GM15510 (cell line): ENCODE measurements around the gene RASGEF1B.

Source experiments
- POLR2A ChIP-seq: IDR thresholded peaks from 3 replicates; pipeline ENCODE4 v1.6.1; 2011; ENCODE audit warnings: borderline replicate concordance; ENCODE audit not compliant: insufficient read length; ENCODE audit errors: extremely low read depth

The RASGEF1B gene

DNA sequence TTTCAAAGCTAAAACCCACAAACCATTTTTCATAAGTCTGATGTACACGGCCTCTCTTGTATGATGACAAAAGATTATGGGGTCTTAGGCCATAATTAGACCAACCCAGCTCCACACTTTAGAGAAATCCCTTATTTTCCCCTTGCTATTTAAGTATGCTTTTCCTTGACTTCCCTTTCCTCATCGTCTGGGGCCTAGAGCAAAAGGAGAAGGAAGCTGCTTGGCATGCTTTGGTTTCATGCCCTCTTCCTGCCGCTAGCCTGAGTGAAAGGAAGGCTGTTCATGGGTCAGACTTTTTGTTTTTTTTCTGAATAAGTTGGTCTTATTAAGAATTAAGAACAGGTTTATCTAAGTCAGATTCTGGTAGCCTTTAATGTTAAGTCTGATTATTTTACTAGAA, 10.6 kb upstream of the RASGEF1B start:
- no peak for TF ChIP-seq POLR2A

DNA sequence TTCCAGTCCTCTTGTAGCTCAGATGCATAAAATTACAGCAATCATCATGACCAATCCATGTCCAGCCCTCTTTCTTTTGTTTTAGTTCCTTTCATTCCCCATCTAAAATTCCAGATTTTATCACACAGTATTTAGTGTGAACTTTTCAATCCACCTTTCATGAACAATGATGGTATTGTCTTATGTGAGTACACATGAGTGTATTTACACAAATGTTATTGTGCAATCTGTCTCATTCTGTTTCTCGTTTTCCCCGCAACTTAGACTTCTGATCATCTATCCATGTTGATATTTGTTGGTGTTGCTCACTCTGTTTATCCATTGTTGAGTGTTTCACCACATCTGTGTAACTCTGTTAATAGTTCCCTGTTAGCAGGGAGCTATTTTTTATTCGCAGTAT, 9.4 kb upstream of the RASGEF1B start:
- TF ChIP-seq POLR2A, result no peak

DNA sequence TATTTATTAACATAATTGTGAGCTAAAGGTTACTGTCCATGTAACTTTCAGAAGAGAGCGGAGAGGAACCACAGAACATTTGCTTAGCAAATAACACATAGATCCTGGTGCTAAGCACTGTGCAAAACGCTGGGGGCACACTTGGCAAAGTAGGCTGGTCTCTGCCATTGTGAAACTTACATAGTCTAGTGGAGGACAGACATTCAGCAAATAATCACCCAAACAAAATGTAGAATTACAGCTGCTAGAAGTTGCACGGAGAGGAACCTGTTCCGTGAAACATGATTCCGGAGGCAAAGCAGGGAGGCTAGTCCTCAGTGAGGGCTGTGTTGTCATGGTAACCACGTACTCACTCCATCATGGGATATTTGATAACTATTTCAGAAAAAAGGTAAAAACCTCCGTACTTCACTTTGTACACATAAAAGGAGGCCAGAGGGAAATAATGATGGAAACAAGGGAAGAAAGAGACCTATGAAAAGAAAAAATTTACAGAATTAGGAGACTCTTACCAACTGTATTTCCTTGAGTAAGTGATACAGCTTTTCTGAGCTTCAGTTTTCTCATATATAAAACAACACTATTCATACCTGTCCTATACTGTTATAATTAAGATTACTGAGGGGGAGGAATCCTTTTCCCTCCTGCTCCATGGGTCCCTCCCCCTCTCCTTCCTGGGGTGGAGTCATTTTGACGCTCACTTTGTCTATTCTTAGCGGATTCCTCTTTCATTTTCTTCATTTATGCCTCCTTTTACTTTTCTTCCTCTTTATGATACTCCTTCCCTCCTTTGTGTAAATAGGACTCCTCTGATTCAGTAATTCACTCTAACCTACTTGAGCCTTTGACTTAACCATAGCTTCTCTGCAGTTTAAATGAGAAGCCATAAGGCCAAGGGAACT, 825 bp upstream of the RASGEF1B start:
- no peak for TF ChIP-seq POLR2A

DNA sequence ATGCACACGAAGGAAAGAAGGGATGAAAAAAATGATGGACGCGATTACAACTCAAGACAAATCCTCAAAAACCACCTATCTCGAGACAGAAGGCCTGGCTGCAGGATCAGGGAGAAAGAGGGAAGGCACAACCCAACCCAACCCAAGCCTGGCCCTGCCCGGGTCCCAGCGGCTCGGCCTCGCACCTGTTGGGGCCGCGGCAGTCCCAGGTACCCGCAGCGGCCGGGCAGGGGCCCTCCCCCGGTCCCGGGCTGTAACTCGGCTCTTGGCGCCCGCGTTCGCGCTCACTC, 464 bp downstream of the RASGEF1B start:
- TF ChIP-seq POLR2A, result no peak

DNA sequence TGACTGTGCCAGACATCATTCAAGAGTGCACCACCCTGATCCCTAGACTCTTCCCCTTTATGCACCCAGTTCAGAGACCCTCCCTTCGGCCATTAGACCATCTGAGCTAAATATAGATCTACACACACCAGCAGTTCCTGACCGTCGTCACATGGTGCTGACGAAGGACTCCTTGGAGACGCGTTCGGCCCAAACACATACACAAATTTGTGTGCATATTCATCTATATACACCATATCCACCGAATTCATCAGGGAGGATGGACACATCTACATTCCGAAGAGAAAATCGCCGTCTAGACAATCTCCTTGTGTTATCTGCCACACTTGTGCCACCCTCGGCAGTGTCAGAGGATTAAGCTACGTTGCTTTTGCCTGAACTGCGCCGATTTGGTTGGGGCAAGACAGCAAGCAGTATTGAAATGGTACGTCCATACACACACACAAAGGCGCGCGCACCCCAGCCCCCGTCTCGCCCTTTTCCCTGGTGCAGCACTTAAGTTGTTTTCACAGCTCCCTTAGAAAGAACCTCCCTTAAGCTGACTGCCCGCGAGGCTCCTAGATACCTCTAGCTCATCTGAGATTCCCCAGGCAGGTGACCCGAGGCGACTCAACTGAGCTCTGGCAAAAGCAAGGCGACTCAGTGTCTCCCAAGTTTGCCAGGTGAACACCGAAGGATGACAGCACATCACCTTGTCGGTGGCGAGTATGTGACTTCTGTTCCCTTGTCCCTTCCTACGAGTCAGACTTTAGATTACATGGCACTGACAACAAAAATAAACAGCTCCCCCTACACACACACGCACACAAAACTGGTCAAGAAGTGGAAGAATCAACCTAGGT, 1.0 kb downstream of the RASGEF1B start:
- TF ChIP-seq POLR2A, result no peak

DNA sequence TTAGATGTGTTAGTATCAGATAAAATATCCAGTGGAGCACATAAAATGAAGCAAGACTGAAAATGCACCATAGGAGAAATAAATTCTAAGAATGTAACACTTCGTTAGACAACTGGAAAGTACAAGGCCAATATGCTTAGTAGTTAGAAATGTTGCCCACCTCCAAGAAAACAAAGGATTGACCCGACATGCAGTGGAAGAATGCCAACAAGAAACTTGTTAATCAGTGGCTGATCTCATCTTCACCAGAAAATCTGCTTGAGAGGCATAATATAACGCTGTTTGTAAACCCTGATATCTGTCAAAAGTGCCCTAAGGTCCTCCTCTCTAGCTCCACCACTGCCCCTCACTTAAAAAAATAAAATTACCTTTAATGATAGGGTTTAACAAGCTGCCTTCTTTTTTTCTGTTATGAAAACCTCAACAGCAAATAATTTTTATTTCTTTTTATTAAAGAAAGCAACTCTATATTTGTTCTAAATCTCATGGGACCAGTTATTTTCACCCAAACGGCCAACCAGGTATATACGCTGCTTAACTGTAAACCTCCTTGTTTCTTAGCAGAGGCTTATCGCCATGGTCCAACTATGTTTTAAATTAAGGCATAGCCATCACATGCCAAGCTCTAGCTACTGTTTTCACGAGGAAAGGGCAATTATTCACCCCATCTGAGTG, 1.8 kb downstream of the RASGEF1B start:
- no peak for TF ChIP-seq POLR2A

DNA sequence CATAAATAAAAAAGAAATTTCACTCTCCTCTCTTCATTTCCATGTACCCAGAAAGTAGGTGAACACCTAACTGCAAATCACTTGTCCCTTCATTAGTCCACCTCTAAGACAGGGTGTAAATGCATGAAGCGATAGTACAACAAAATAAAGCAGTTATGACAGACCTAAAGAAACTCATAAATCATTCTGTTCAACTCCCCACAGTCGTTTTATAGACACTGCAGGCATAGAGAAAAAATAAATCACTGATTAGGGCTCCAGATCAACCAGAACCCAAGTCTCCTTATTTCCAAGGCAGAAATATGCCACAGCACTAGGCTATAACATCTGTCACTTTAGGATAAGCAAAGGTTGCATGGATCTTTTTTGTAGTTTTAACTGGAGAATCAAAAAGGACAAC, 3.0 kb downstream of the RASGEF1B start:
- TF ChIP-seq POLR2A, result no peak

DNA sequence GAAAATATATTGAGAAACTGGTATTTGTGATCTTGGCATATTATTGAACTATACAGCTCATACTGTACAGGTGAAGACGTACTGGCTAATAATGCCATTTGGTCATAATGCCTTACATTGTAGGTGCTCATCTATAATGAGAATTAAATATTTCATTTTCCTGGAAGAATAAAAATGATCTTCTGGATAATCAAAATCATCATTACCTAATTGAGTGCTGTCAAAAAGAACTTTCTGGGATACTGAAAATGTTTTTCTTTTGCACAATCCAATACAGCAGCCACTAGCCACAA, 4.1 kb downstream of the RASGEF1B start:
- TF ChIP-seq POLR2A, result no peak

DNA sequence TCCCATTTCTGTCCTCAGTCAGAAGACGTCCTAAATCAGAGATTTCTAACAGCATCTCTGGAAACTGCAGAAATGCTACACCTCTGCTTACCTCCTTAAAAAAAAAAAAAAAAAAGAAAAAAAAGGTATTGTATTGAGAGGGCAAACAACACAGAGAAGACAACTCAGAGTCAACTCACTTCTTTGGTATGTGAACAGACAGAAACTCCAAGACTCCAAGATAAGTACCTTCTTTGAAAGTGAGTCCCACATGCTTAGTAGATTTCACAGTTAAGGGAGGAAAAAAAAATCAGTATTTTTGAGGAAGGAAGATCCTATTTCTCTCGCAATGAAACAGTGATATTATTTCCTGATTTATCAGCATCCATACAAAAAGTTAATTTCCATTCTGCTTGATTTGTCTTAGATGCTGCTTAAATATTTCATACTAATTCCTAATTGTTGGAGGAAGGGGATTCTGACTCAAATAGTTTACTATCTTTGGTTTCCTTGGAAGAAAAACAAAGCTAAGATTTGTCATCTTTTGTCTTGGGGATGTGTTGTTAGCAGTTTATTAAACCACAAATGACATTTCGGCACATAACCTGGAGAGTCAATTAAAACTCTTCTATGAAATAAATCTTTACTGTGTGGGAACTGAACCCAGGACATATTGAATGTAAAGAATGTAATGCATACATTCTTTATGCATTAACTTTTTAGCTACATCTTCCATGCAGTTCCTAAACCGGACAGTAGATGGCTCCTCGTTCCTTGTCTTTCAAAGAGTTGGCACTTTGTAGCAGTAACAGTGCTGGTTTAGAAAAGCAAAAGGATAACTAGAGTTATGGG, 4.7 kb downstream of the RASGEF1B start:
- no peak for TF ChIP-seq POLR2A

DNA sequence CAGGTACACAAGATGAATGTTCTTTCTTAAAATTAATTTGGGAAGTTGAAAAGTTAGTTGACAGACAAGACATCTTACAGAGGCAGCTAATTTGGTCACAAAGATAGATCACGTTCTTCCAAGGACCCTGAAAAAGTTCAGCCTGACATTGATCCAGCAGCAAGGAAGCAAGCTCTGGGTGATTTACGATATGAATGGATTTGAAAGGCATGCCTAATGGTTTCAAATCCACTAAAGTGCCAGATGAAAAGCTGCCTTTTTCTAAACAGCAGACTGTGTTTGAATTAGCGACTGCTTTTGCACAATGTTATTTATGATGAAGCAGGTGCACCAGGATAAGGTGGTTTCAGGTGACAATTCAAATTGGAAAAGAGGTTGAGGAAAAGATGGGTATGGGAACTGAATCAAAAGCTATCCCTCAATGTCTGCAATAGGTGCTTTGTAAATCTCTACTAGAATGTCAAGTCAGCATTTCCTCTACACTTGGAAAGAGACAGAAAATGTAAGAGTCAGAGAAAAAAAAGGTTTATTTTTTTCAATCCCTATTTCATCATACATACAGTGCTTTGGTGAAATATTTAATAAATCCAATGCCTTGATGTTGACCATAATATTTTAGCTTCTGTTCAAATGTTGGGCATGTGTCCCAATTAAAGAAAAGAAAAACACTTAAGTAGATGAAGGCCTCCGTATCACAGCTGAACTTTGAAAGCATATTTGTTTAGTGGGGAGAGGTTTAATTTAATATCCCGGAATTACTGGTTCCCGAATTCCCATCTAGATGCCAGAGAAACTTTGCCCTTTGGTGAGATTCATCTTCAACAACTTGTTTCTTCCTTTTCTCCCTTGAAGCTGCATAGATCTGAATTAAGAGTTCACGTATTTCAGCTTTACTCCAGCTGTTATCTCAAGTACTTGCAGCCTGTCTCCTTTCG, 6.0 kb downstream of the RASGEF1B start:
- TF ChIP-seq POLR2A, result no peak

DNA sequence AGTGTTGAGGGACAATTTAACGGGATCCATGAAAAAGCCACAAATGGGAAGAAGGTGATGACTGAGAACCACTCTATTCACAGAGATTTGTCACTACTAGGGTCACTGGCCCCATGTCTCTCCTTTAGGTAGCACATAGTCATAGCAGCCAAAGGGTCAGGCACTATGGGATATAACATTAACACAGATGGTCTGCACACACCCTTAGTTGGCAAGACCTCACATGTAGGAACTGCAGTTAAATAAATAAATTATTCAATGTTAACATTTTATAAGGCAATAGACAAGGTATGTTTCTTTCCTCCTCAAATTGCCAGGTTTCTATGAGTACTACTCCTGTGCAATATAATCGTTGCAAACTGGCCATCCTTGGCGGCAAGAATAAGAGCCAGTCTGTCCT, 10.9 kb downstream of the RASGEF1B start:
- no peak for TF ChIP-seq POLR2A

DNA sequence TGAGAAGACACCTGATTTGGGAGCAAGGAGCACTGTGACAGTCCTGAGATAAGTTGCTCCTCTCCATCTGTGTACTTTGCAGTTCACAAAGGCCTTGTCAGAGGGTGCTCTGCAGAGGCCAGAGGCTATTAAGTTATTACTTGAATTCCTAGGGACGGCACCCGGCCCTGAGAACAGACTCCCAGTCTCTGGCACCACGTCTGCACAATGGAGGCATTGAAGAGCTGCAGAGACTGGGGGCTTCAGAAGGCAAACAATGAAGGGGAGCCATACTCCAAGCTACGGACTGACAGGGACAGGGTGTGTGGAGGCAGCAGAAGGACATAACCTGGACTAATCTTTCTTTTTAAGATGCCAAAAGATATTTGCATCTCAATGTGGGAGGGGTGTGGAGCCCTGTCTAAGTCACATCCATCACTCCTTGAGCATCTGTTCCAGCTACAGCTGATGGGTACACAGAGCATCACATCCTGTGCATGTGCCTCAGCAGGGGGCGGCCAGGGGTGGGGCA, 11.5 kb downstream of the RASGEF1B start:
- TF ChIP-seq POLR2A, result no peak

DNA sequence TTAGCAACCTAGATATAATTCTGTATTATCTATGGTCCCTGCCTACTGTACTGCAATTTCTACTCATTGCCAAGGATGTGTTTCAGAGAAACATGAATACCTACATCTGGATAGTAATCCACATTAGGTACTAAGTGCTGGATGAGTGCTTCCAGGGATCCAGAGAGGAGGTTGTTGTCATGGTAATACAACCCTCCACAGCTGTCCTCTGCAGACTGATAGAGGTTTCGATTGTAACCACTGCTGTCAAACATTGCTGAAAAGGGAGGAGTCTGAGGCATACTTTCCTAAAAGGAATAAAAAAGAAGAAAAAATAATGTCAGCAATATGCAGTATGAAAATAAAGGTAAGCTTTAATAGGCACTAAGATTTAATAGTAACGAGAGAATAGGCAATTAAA, 12.5 kb downstream of the RASGEF1B start:
- no peak for TF ChIP-seq POLR2A

DNA sequence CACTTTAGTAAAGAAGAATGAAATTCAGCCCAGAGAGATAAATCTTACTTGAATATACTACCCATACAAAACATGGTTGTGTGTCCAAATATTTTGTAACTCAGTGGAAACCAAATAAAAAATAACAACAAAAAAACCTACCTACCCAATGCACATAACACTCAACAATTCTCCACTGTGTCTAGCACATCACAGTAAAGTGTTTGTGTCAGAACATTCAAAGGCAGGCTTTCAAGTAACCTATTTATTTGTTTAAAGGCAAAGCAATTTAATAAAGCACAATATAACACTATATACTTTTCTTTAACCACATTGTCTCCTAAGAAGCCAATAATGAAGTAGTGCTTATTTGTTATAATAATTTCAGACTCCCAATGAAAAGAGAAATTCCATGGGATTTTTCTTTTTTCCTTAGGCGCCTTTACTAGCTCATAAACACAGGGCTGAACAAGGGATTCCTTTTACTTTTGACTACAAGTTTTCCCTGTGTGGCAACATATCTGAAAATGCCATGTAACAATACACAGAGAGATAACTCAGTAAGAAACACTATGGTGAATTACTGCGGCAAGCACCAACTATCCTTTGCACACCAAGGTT, 13.7 kb downstream of the RASGEF1B start:
- no peak for TF ChIP-seq POLR2A

DNA sequence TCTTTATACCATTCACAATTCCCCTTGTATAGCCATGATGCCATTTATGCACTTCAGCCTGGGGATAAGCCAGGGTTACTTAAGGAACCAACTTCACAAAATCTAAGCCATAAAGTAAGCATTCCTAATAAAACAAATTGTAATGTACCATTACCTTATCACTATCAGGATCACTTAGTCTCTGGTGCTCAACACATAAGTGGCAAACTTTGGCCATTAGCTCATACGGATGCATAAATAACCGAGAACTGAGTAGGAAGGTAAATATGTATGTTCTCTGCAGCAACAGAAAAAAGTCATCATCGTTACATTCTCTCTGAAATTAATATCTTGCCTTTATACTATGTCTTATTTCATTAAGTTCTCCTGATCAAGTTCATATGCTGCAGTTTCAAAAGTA, 14.4 kb downstream of the RASGEF1B start:
- TF ChIP-seq POLR2A, result no peak
